ENCODE measurements around the gene SMTNL2.

- TF ChIP-seq CREB1 (CRISPR knock-in tag; IDR thresholded peaks at IDR 0.05) (no peak), KAT7 (CRISPR knock-in tag; IDR thresholded peaks at IDR 0.05; ENCODE audit: borderline replicate concordance) (no peak), NFYB (CRISPR knock-in tag; conservative IDR thresholded peaks at IDR 0.05; ENCODE audit: low read depth) (no peak)
- TF ChIP-seq, protein P1, sequence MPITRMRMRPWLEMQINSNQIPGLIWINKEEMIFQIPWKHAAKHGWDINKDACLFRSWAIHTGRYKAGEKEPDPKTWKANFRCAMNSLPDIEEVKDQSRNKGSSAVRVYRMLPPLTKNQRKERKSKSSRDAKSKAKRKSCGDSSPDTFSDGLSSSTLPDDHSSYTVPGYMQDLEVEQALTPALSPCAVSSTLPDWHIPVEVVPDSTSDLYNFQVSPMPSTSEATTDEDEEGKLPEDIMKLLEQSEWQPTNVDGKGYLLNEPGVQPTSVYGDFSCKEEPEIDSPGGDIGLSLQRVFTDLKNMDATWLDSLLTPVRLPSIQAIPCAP (CRISPR knock-in tag; IDR thresholded peaks at IDR 0.05) = no peak
These were observed 7.2 kb downstream of the SMTNL2 start for GRCh38 chr17:4591529-4591928.

Measured in WTC11 (cell line).